Activated B cell treated with CpG ODN at 0.5 μM for 24 hours (primary cell): ENCODE results near the gene LGALS9. TPM values are rescaled to one million over a fixed set of nuclear protein-coding genes. Genes with fewer than 3 reads are reported as not detected.
"Not testable (repeated sequence)": the region's sequence is repeated elsewhere in the genome, so short reads cannot be mapped to it uniquely, and the experiment has no call there.

Source experiments
- ATAC-seq: fragments of 200-7000 bp; cut with Tn5 transposase; one replicate; pipeline ENCODE4 v1.10.0; 2021; ENCODE audit warnings: low read depth, mild to moderate bottlenecking, moderate library complexity
- CTCF ChIA-PET: fragments of 350-600 bp; sonication (Branson Sonifier 250); formaldehyde crosslinking; loops from one replicate; lab custom pipeline; 2021; ENCODE audit warnings: antibody characterized with exemption; lab: Charles Lee
- POLR2A ChIA-PET: fragments of 350-600 bp; sonication (Branson Sonifier 250); formaldehyde crosslinking; loops from one replicate; lab custom pipeline; 2021; ENCODE audit warnings: antibody characterized with exemption; lab: Charles Lee
- DNase-seq: peaks from one replicate; pipeline ENCODE4 v3.0.0; 2022
- H3K27ac Mint-ChIP-seq: one replicate; pipeline ENCODE4 v1.8.0; 2020; ENCODE audit warnings: mixed read lengths
- H3K27me3 Mint-ChIP-seq: one replicate; pipeline ENCODE4 v1.8.0; 2021; ENCODE audit warnings: mixed read lengths
- H3K36me3 Mint-ChIP-seq: one replicate; pipeline ENCODE4 v1.8.0; 2021; ENCODE audit warnings: low read depth, mixed read lengths
- H3K4me1 Mint-ChIP-seq: one replicate; pipeline ENCODE4 v1.8.0; 2021; ENCODE audit warnings: mixed read lengths
- H3K4me3 Mint-ChIP-seq: one replicate; pipeline ENCODE4 v1.8.0; 2020; ENCODE audit warnings: mild to moderate bottlenecking, mixed read lengths
- H3K9me3 Mint-ChIP-seq: one replicate; pipeline ENCODE4 v1.8.0; 2020; ENCODE audit warnings: mixed read lengths
- intact Hi-C: fragments of 100-400 bp; cut with micrococcal nuclease; formaldehyde crosslinking; loops from one replicate; pipeline ENCODE4 v1.15.1; 2024
- total RNA-seq: library from RNA; stranded (reverse); gene quantifications from 2 replicates; pipeline ENCODE4 v1.2.3, GENCODE V29; 2022
- TF ChIP-seq, protein P1 (sequence below): fragments of 200-600 bp; IDR thresholded peaks from one replicate; pipeline ENCODE4 v1.8.0; 2022; ENCODE audit warnings: antibody characterized with exemption, mild to moderate bottlenecking

The LGALS9 gene
- total RNA-seq, 1 donor from 2014 or later, result 79.9 TPM

GRCh38 chr17:27671591-27671910, 40.6 kb downstream of the LGALS9 start:
- ChIA-PET CTCF (no interaction called here), POLR2A (no interaction called here)
- H3K9me3 Mint-ChIP-seq, result no peaks in the 10 kb centered on the region
- no peak for DNase-seq
- H3K27ac Mint-ChIP-seq, result no peak overlapping the region
- ATAC-seq, result no peak
- no peaks in the 10 kb centered on the region for H3K4me1 Mint-ChIP-seq
- TF ChIP-seq, protein P1, sequence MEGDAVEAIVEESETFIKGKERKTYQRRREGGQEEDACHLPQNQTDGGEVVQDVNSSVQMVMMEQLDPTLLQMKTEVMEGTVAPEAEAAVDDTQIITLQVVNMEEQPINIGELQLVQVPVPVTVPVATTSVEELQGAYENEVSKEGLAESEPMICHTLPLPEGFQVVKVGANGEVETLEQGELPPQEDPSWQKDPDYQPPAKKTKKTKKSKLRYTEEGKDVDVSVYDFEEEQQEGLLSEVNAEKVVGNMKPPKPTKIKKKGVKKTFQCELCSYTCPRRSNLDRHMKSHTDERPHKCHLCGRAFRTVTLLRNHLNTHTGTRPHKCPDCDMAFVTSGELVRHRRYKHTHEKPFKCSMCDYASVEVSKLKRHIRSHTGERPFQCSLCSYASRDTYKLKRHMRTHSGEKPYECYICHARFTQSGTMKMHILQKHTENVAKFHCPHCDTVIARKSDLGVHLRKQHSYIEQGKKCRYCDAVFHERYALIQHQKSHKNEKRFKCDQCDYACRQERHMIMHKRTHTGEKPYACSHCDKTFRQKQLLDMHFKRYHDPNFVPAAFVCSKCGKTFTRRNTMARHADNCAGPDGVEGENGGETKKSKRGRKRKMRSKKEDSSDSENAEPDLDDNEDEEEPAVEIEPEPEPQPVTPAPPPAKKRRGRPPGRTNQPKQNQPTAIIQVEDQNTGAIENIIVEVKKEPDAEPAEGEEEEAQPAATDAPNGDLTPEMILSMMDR, result no peak
- no peaks in the 10 kb centered on the region for H3K36me3 Mint-ChIP-seq
- no peaks in the 10 kb centered on the region for H3K27me3 Mint-ChIP-seq
- no peak overlapping the region for H3K4me3 Mint-ChIP-seq
- intact Hi-C loops, result no loop called here

DNA sequence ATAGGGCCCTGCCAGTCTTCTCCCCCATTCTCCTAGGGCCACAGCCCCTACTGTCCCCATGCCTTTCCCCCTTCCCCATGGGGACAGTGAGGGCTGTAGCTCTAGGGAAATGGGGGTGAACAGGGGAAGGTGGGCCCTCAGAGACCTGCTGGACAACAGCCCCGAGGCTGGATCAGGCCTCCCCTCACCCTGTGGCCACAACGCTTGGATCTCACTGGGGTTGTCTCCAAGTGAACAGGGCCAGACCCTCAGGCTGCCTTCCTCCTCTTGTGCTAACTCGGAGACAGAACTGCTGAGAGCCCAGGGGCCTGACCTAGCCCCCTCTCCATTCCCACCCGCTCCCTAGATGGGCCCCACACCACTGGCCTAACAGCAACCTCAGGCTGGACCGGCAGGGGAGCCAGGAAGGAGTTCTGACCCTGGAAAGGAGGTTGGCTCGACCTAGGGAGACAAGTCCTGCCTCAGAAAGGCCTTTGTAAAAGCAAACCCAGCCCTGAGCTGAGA, 41.0 kb downstream of the LGALS9 start:
- H3K36me3 Mint-ChIP-seq, H3K27ac Mint-ChIP-seq, ATAC-seq, H3K4me1 Mint-ChIP-seq, H3K9me3 Mint-ChIP-seq, POLR2A ChIA-PET, H3K27me3 Mint-ChIP-seq, H3K4me3 Mint-ChIP-seq, intact Hi-C loops, DNase-seq, CTCF ChIA-PET: not testable (repeated sequence)

DNA sequence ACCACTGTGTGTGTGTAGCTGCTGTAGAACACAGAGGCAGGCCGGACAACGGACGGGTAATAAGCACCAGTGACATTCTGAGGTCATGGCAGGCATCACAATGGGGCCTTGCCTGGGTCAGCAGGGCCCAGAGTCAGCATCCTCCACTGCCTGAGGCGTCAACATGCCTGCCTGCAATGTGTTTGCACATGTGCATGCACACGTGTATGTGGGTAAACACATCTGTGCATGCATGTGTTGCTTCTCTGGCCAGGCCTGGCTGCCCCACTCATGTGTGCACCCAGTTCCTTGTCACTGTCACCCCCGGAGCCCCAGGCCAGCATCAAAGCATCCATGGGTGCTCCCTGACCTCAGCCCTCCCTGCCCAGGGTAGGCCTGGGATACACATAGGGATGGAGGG, 43.3 kb downstream of the LGALS9 start:
- Mint-ChIP-seq H3K4me3 (no peak overlapping the region), H3K36me3 (no peaks in the 10 kb centered on the region), H3K27ac (no peak overlapping the region), H3K27me3 (no peaks in the 10 kb centered on the region), H3K4me1 (no peaks in the 10 kb centered on the region), H3K9me3 (no peaks in the 10 kb centered on the region)
- ATAC-seq (no peak), DNase-seq (no peak)
- TF ChIP-seq, protein P1, result no peak
- ChIA-PET CTCF (no interaction called here), POLR2A (no interaction called here)
- intact Hi-C loops, result no loop called here

- ChIA-PET POLR2A (no interaction called here), CTCF (no interaction called here)
- DNase-seq (no peak), ATAC-seq (no peak)
- Mint-ChIP-seq H3K4me3 (no peak overlapping the region), H3K27me3 (peaks cover 2% of the 10 kb centered on the region), H3K9me3 (no peaks in the 10 kb centered on the region), H3K36me3 (no peaks in the 10 kb centered on the region), H3K4me1 (no peaks in the 10 kb centered on the region), H3K27ac (no peak overlapping the region)
- TF ChIP-seq, protein P1, result no peak
- intact Hi-C loops, result no loop called here
Observed at GRCh38 chr17:27677191-27677590, 46.2 kb downstream of the LGALS9 start.

GRCh38 chr17:27686322-27686721, 55.3 kb downstream of the LGALS9 start:
- intact Hi-C loops, H3K36me3 Mint-ChIP-seq, H3K4me3 Mint-ChIP-seq, ATAC-seq, H3K27ac Mint-ChIP-seq, POLR2A ChIA-PET, H3K4me1 Mint-ChIP-seq, CTCF ChIA-PET, DNase-seq: not testable (repeated sequence)
- H3K9me3 Mint-ChIP-seq, result peaks cover 17% of the 10 kb centered on the region
- peaks cover 15% of the 10 kb centered on the region for H3K27me3 Mint-ChIP-seq

DNA sequence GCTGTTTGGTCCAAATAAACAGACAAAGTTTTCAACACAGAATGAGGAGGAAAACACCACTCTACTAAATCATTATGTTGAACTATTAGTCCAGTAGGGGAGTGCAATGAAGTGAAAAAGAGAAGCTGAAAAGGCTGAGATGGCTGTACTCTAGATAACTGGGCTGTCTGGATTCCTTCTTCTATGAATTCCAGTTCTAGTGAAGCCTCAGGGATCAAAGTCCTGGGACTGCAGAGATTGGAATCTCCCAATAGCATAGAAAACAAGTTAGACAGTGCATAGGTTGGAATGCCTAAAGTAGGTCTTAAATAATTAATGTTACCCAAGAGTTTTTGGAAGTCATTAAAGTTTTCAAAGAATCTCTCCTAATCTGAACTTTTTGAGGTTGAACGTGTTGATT, 59.9 kb downstream of the LGALS9 start:
- POLR2A ChIA-PET, result no interaction called here
- H3K4me1 Mint-ChIP-seq, result no peaks in the 10 kb centered on the region
- no peak for DNase-seq
- CTCF ChIA-PET, result no interaction called here
- intact Hi-C loops, result no loop called here
- peaks cover 8% of the 10 kb centered on the region for H3K27me3 Mint-ChIP-seq
- no peaks in the 10 kb centered on the region for H3K36me3 Mint-ChIP-seq
- H3K27ac Mint-ChIP-seq, result no peak overlapping the region
- no peak overlapping the region for H3K4me3 Mint-ChIP-seq
- TF ChIP-seq, protein P1, result no peak
- peaks cover 18% of the 10 kb centered on the region for H3K9me3 Mint-ChIP-seq
- no peak for ATAC-seq

DNA sequence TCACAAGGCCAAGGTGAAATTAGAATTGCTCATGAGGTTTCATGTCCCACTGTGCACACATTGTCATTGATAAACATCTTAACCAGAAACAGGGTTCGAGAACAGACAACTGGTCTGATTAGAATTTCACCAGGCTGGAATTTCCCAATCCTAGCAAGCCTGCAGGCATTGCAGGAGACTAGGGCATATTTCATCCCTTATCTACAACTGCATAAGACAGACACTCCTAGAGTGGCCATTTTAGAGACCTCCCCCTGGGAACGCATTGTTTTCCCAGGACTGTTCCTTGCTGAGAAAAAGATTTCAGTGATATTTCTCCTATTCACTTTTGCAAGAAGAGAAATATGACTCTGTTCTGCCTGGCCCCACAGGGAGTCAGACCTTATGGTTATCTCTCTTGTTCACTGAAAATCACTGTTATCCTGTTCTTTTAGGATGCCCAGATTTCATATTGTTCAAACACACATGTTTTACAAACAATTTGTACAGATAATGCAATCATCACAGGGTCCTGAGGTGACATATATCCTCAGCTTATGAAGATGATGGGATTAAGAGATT, 64.3 kb downstream of the LGALS9 start:
- H3K27ac Mint-ChIP-seq, H3K27me3 Mint-ChIP-seq, intact Hi-C loops, H3K36me3 Mint-ChIP-seq, H3K4me1 Mint-ChIP-seq, CTCF ChIA-PET, H3K4me3 Mint-ChIP-seq, ATAC-seq, DNase-seq: not testable (repeated sequence)
- H3K9me3 Mint-ChIP-seq, result peaks cover 18% of the 10 kb centered on the region
- POLR2A ChIA-PET, result interaction anchor here (0.6 kb wide), 1 partner anchor 135 kb away, joined by 3 read pairs; no protein-coding TSS in a partner anchor
